Colon (tissue), 2 donors: ENCODE measurements around the gene TTC29.
A peak's percentile ranks its signal among the peaks of the same experiment; 100 is the strongest.

Experiments used
- FAIRE-seq: peaks from 2 replicates; lab custom pipeline; 2012; peaks lifted over from hg19 to GRCh38; lab: Jason Lieb, UNC
- donor health status: control.
- donor health status: control.

TTC29 gene

GRCh38 chr4:146945556-146946374, at the start of gene TTC29:
TSS of gene TTC29 (minus strand) at chr4:146945864. CDS start at chr4:146939895, 5,969 bp downstream.
- FAIRE-seq: no peak

DNA sequence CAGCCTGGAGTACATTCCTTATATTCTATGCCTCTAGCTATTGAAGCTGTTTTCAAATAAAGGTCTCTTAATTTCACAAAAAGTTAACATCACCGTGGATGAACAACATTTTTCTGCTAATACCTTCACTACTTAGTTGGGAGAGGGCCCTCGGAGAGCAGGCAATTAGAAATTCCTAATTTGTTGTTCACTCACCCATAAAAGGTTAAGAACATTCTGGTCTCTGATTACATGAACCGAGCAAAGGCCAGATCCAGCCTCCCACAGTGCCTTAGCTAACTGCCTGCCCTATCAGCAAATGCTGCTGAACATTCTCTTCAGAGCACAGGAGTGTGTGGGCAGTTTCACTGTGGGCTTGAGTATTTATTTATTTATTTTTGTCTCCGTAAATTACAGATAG, 36.0 kb upstream of the TTC29 start:
- FAIRE-seq: no peak

- FAIRE-seq: no peak
These were observed 33.0 kb upstream of the TTC29 start for GRCh38 chr4:146978641-146979040.

DNA sequence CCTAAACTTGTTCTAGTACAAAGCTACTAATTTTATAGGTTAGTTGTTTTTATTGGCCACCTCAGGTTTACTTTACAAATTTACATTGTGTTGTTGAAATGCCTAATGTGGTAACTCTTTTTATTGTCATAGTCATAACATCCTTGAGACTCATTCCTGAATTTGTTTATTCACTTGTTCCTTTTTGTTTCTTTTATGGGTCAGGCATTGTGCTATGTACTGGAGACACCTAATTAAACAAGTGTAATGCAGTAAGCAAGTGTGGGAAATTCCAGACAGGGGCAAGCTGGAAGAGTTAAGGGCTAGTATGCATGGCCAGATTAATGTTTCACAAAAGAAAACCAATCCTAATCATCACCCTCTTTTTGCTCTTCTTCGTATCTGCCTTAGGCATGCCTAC, 30.5 kb upstream of the TTC29 start:
- FAIRE-seq: no peak

DNA sequence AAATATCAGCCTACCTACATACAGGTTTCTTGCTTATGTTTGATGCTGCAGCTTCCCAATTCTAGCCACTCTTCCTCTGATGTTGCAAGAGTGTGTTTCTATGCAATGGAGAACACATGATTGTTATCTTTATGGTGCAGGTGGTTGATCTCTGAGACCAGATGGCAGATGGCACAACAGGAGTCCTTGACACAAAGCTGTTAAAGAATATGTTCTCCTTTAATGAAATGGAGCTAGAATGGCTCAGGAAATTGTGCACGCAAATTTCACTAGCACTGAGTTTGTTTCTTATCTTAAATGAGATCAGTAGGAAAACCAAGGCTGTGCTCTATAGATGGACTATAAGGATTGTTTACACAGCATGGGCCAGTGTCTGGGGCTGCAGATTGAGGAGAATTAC, 29.9 kb upstream of the TTC29 start:
- FAIRE-seq: no peak

DNA sequence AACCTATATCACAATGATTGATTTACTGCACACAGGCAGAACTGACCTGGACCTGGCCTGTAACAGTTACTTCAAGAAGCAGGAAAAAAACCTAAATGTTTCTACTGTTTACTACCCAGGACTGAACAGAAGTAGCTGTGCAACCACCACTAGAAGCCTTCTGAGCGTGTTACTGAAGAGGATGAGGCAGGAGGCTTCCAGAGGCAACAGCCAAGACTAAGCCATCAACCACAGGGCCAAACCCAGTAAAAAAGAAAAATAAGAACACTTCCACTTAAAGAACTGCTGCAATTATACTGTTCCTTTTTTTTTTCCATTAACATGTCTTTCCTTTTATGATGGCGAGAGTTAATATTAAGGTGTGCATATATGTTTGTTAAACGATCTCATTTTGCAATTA, 29.4 kb upstream of the TTC29 start:
- no peak for FAIRE-seq

DNA sequence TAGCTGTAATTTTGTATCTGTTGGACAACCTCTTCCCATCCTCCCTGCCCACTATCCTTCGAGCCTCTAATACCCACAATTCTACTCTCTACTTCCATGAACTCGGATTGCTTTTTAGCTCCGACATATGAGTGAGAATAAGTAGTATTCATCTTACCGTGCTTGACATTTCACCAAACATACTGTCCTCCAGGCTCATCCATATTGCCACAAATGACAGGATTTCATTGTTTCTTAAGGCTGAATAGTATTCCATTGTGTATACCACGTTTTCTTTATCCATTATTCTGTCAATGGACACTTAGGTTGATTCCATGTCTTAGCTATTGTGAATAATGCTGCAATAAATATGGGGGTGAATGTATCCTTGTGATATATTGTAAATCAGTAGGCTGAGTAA, 26.4 kb upstream of the TTC29 start:
- FAIRE-seq: no peak

DNA sequence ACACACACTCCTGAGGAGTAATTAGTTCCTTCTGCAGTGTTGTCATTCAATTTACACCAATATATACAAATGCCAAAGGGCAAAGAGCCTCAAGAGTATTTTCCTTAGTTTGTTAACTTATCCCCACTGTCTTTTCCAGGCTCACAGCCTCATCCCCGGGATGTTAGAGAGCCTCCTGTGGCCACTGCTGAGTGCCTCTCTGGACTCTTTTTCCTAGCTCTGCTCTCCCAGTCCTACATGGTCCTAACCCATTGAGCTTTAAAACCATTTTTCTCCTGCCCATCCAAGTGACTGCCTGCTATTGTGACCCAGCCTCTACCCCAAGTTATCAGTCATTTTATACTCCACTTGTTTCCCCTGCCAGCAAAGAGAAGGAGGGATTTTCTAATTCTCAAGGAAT, 23.5 kb upstream of the TTC29 start:
- no peak for FAIRE-seq

DNA sequence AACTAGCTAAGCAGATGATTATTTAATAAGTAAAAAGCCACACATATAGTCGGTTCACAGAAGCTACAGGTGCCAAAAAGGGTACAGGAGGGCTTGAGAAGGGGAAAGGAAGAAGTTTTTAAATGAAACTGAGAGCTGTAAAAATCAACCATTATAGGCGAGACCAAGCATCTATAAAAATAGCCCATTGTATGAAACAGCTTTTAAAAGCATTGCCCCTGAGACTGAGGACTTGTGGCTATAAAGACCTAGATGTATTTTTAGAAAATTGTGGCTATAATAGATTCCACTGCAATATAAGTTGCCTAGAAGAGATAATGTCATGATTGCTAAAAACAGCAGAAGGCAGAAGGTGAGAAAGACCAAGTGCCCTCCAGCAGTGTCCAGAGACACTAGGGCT, 15.0 kb upstream of the TTC29 start:
- FAIRE-seq: no peak

DNA sequence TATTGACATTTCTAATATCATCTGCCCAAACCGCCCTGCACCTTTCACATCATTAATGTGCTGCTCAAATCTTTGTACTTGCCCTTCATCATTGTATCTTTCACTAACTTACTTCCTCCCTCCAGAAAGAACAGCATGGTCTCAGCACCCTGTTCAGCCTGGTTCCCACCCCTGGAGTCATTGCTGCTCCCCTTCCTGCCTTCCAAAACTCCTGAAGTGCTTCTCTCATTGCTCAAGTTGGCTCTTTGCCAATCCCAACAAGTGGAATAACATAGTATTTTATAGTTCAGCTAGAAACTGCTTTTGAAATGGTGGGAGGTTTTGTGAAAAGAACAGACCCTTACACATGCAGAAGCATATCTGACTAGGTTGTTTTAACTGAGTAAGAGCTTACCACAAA, 14.0 kb upstream of the TTC29 start:
- FAIRE-seq: no peak

- no peak for FAIRE-seq
These were observed 11.6 kb upstream of the TTC29 start for GRCh38 chr4:146957237-146957636.

DNA sequence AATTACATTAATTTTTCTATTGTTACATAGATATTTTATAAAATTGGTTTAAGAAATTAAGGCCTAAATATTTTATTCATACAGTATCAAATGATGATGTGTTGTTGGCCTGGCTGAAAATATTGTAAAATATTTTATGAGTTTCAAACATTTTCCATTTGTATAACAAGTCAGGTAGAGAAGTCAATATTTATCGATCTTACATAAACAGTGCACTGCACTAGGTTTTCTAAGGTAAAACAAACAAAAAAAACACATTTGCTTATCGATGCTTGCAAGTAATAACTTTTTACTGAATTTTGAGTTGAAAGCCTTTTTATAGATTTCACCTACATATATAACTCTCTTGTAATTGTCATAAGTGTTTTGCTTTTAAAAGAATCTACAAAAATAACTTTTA, 7.2 kb upstream of the TTC29 start:
- no peak for FAIRE-seq

DNA sequence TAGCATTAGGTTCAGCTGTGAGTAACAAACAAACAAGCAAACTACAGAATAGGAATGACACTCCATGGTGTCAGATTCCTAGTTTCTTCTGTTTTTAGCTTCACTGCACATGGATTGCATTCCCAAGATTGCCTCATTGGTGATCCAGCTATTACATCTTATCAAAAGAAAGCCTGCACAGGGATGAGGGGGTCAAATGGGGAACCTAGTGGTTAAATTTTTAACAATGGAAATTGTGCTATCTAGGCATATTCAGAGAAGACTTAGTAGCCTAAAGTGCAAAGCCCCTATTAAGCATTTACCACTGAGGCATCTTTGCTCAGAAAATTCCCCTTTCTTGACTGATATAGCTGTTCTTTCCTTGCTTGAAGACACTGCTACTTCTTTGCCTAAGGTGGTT, 3.9 kb upstream of the TTC29 start:
- FAIRE-seq: no peak

DNA sequence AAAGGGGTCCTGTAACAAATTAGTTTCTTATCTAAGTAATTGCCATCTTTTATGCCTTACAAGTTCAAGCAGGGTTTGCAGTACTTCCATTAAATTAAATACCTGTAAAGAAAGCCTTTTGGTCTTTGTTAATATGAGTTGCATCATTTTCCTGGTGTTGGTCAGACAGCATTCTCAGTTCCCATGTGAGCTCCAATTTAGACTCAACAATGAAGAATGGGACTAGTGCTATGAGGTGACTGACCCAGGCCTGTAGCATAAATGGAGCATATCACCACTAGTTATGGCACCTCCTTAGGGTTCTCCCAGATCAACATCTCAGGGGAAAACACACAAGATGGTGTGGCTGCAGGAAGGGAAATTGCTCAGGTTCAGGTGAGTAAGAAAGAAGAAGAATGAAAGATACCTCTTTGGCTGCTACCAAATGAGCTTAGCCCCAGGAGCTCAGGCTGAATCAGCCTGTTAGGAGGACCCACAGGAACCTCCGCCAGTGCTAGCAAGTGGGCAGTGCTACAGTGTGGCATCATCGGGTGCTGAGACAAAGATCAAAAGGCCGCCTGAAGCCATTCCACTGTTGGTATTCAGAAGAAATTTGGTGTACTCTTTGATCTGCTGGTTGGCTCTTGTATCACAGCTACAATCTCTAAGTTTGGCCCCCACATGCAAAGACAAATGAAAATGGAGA, 1.8 kb downstream of the TTC29 start:
- FAIRE-seq: no peak

DNA sequence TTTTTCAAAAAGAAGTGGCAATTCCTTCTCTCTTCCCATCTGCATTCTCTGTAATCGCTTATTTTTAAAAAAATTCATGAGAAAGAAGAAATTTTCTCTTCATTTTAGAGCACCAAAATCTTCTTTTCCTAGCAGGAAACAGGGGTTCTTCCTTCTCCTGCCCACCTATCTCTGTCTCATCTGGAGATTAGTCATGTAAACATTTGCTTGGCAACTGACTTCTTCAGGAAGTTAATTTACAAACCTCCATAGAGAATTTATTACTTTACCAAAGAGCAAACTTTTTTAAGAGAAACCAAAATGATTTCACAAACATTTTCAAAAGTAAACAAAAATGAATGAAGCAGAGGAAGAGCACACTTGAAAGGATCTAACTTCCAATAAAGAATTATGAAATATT, 13.5 kb downstream of the TTC29 start:
- no peak for FAIRE-seq

- FAIRE-seq: no peak
These were observed 15.0 kb downstream of the TTC29 start for GRCh38 chr4:146930673-146931072.

DNA sequence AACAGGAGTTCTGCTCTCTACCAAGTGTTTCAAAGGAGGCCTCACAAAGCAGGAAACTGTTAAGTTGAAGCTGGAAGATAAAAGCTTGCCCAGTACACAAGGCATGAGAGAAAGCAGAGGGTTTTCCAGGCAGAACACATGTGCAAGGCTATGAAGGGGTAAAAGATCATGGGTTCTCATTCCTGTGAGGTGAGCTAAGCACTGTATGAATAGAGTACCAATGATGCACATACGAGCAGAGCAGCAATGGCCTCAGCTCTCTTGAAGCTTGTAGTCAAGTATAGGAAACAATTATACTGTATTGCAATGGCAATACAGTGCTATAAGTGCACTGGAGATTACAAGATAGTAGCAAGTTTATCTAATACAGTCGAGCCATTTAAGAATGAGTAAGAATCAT, 18.0 kb downstream of the TTC29 start:
- FAIRE-seq: no peak

- FAIRE-seq: peak; percentile 62
These were observed 29.1 kb downstream of the TTC29 start for GRCh38 chr4:146916479-146917076.

DNA sequence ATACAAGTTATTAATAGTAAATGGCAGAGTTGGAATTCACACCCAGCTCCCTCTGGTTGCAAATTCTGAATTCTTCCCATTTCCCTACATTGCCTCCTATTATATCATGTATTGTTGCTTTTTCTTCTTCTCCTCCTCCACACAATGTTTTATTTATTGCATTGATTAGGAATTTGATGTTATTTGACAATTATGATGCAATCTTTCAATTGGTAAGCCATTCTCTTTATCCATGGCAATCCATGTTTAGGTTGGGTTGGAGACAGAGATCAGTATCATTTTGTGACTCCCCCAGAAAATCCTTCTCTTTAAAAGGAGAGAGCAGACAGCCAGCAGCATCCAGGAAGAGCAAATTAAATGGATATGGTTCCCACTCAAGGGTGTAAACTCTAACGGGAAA, 30.5 kb downstream of the TTC29 start:
- FAIRE-seq: no peak

DNA sequence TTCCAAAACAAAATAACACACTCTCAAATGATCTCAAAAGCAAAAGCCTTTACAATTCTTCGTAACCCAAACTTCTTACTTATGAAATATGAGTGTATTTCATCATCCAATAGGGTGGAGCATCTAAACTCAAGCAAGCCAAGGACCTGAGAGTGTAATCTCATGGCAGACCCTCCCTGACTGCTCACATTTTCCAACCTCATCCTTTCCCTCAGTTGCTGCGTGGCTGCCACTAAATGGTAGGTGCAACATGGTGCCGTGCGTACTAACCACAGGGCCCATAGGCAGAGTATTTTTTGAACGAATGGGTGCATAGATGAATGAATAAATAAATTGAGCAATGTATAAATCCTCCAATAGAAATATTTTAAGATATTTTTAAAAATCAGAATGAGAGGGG, 45.4 kb downstream of the TTC29 start:
- no peak for FAIRE-seq

- no peak for FAIRE-seq
These were observed 55.4 kb downstream of the TTC29 start for GRCh38 chr4:146890301-146890700.

- FAIRE-seq: no peak
These were observed 62.6 kb downstream of the TTC29 start for GRCh38 chr4:146883070-146883469.

- no peak for FAIRE-seq
These were observed 88.4 kb downstream of the TTC29 start for GRCh38 chr4:146857298-146857697.
